GM12878 (cell line): ENCODE data around the gene CSF1. TPM values are rescaled to one million over a fixed set of nuclear protein-coding genes. Genes with fewer than 3 reads are reported as not detected.
A peak's percentile ranks its signal among the peaks of the same experiment; 100 is the strongest.

Experiments used
- ATAC-seq: fragments of 200-7000 bp; cut with Tn5 transposase; 3 replicates; pipeline ENCODE4 v1.9.1; 2020; ENCODE audit warnings: mild to moderate bottlenecking, moderate library complexity
- BruUV-seq: library from RNA; stranded (reverse); fragments of 400-500 nt; replicated peaks from 2 replicates; lab custom pipeline; 2021; lab: Mats Ljungman, UMichigan
- CTCF ChIA-PET: fragments of 300-600 bp; sonication (Branson Sonifier 250); formaldehyde crosslinking; extraction: SDS; loops from one replicate; lab custom pipeline; 2021; ENCODE audit warnings: inconsistent platforms; lab: Yijun Ruan, JAX
- POLR2A ChIA-PET: fragments of 350-600 bp; formaldehyde crosslinking; extraction: SDS; loops from one replicate; lab custom pipeline; 2021; ENCODE audit warnings: inconsistent platforms; lab: Charles Lee
- RAD21 ChIA-PET: fragments of 300-600 bp; sonication (Branson Sonifier 250); formaldehyde crosslinking; loops from one replicate; lab custom pipeline; 2023; ENCODE audit warnings: antibody characterized with exemption; ENCODE audit not compliant: unreplicated experiment; lab: Charles Lee
- SMC1A ChIA-PET: fragments of 300-600 bp; sonication (Branson Sonifier 250); formaldehyde crosslinking; loops from one replicate; lab custom pipeline; 2023; ENCODE audit not compliant: unreplicated experiment, uncharacterized antibody; lab: Charles Lee
- DNase-seq: peaks from one replicate; pipeline ENCODE4 v3.0.0-alpha.2; 2011; ENCODE audit warnings: low read depth, low spot score
- FAIRE-seq: peaks from 3 replicates; lab custom pipeline; 2011; peaks lifted over from hg19 to GRCh38; lab: Jason Lieb, UNC
- H2AFZ ChIP-seq: 2 replicates; pipeline ENCODE4 v1.6.0; 2011; ENCODE audit warnings: low read depth, low read length, control low read depth; ENCODE audit not compliant: control insufficient read depth
- H3K27ac ChIP-seq: 2 replicates; pipeline ENCODE4 v1.5.1; 2011; ENCODE audit warnings: control low read depth; ENCODE audit not compliant: control insufficient read depth, insufficient read depth
- H3K27me3 ChIP-seq, 2 experiments: replicated peaks in 1 of 2; 2 replicates each; pipeline versions ENCODE4 v1.6.0 to v1.6.1; 2011; ENCODE audit warnings: low read length in 1 of 2; ENCODE audit not compliant: control insufficient read depth in 2 of 2, insufficient read depth in 2 of 2
- H3K36me3 ChIP-seq, 2 experiments: 2 replicates each; pipeline ENCODE4 v1.5.1; 2011; ENCODE audit warnings: low read length in 1 of 2; ENCODE audit not compliant: control insufficient read depth in 2 of 2, insufficient read depth in 2 of 2
- H3K4me1 ChIP-seq: 2 replicates; pipeline ENCODE4 v1.6.1; 2011; ENCODE audit warnings: mild to moderate bottlenecking, low read length, moderate library complexity, mixed read lengths; ENCODE audit not compliant: control insufficient read depth, insufficient read depth
- H3K4me2 ChIP-seq: 2 replicates; pipeline ENCODE4 v1.6.0; 2011; ENCODE audit warnings: control low read depth; ENCODE audit not compliant: control insufficient read depth, insufficient read depth
- H3K4me3 ChIP-seq: fragments of 200-600 bp; sonication (generic); 2 replicates; pipeline ENCODE4 v1.5.1; 2016
- H3K79me2 ChIP-seq: 2 replicates; pipeline ENCODE4 v1.6.0; 2011; ENCODE audit warnings: low read length; ENCODE audit not compliant: control insufficient read depth, insufficient read depth
- H3K9ac ChIP-seq: 2 replicates; pipeline ENCODE4 v1.8.0; 2011; ENCODE audit warnings: low read length, control low read depth, mixed read lengths; ENCODE audit not compliant: control insufficient read depth, insufficient read depth
- H3K9me3 ChIP-seq: replicated peaks from 3 replicates; pipeline ENCODE4 v1.5.1; 2011; ENCODE audit warnings: mild to moderate bottlenecking, low read length; ENCODE audit not compliant: control insufficient read depth, insufficient read depth
- H4K20me1 ChIP-seq: 2 replicates; pipeline ENCODE4 v1.6.0; 2011; ENCODE audit not compliant: control insufficient read depth, insufficient read depth
- BHLHE40 ChIP-seq, 2 experiments: fragments of 450-650 bp in 1 of 2; IDR thresholded peaks; 2 replicates each; pipeline ENCODE4 v1.6.1; 2011 to 2017; ENCODE audit warnings: low read depth in 2 of 2, borderline replicate concordance in 1 of 2, improper control_type of control experiment in 1 of 2, low read length in 1 of 2, mild to moderate bottlenecking in 1 of 2
- ESRRA ChIP-seq: IDR thresholded peaks from 2 replicates; pipeline ENCODE4 v1.6.1; 2012; ENCODE audit warnings: mild to moderate bottlenecking, low read length, improper control_type of control experiment
- EZH2 ChIP-seq: IDR thresholded peaks from 2 replicates; pipeline ENCODE4 v1.6.1; 2012; ENCODE audit warnings: low read depth, mild to moderate bottlenecking, control low read depth, inconsistent platforms, low read length, borderline replicate concordance; ENCODE audit not compliant: control insufficient read depth
- HCFC1 ChIP-seq: fragments of 150-350 bp; IDR thresholded peaks from 2 replicates; pipeline ENCODE4 v1.6.1; 2014; ENCODE audit warnings: low read length
- HDAC2 ChIP-seq: fragments of 200-600 bp; sonication (generic); IDR thresholded peaks from 2 replicates; pipeline ENCODE4 v1.6.1; 2017
- JUND ChIP-seq: IDR thresholded peaks from 2 replicates; pipeline ENCODE4 v1.6.1; 2012; ENCODE audit warnings: low read depth, mild to moderate bottlenecking, low read length, improper control_type of control experiment, moderate library complexity
- MYC ChIP-seq: IDR thresholded peaks from 2 replicates; pipeline ENCODE4 v1.6.1; 2011; ENCODE audit warnings: mild to moderate bottlenecking, low read length, moderate library complexity, inconsistent platforms; ENCODE audit not compliant: insufficient read depth, insufficient replicate concordance, insufficient read length, severe bottlenecking
- PAX5 ChIP-seq: IDR thresholded peaks from 2 replicates; pipeline ENCODE4 v1.6.1; 2011; ENCODE audit warnings: low read depth, low read length, borderline replicate concordance
- SIN3A ChIP-seq: IDR thresholded peaks from 2 replicates; pipeline ENCODE4 v1.6.1; 2012; ENCODE audit warnings: low read depth, low read length, improper control_type of control experiment
- SUZ12 ChIP-seq: fragments of 200-600 bp; sonication (generic); IDR thresholded peaks from one replicate; pipeline ENCODE4 v1.6.1; 2018; ENCODE audit warnings: antibody characterized with exemption, mild to moderate bottlenecking; ENCODE audit not compliant: unreplicated experiment
- ZNF274 ChIP-seq: IDR thresholded peaks from one replicate; pipeline ENCODE4 v1.8.0; 2011; ENCODE audit not compliant: insufficient read length, insufficient read depth
- WGBS: methylation state at CpG from one replicate; pipeline ENCODE4 v1.1.6; 2016; ENCODE audit warnings: low lambda C conversion rate; ENCODE audit not compliant: insufficient replicate concordance, insufficient coverage; ENCODE audit errors: missing lambda C conversion rate; 5-methylcytosine and 5-hydroxymethylcytosine counted together
- in situ Hi-C: fragments of 300-500 bp; cut with MboI; formaldehyde crosslinking; loops from 9 replicates; pipeline ENCODE4 v1.14.3; 2018; ENCODE audit warnings: mixed read lengths
- intact Hi-C: fragments of 100-400 bp; cut with micrococcal nuclease; formaldehyde crosslinking; loops from one replicate; pipeline ENCODE4 v1.14.2; 2022; ENCODE audit not compliant: unreplicated experiment
- polyA plus RNA-seq, 11 experiments: library from polyadenylated mRNA; depleted of rRNA in 4 of 11; unstranded in 6 of 11; stranded (reverse) in 5 of 11; fragments of >200 nt; fragmentation: Nextera tagmentation in 4 of 11; fragmentation: Illumina TruSeq in 1 of 11; extraction: Ambion mirVana in 4 of 11; extraction: Trizol in 1 of 11; gene quantifications; 1 replicate in 1 of 11; 2 replicates in 10 of 11; pipeline versions ENCODE4 v1.2.1 to v1.2.3, GENCODE V29; 2011 to 2016; ENCODE audit warnings: inconsistent platforms in 2 of 11, missing spikeins in 2 of 11, low read depth in 1 of 11
- total RNA-seq, 4 experiments: library from RNA; depleted of rRNA in 3 of 4; stranded (reverse); fragments of >200 nt in 3 of 4; fragmentation: Illumina TruSeq in 1 of 4; extraction: Trizol in 1 of 4; gene quantifications; 2 replicates each; pipeline versions ENCODE4 v1.2.1 to v1.2.3, GENCODE V29; 2013 to 2021
- TF ChIP-seq, protein P1 (sequence below): fragments of 450-650 bp; conservative IDR thresholded peaks from 2 replicates; pipeline ENCODE4 v1.6.1; 2017; ENCODE audit warnings: mild to moderate bottlenecking, moderate library complexity
- TF ChIP-seq, protein P2 (sequence below): fragments of 450-650 bp; IDR thresholded peaks from 2 replicates; pipeline ENCODE4 v1.6.1; 2017; ENCODE audit warnings: mild to moderate bottlenecking, moderate library complexity
- TF ChIP-seq, protein P3 (sequence below): IDR thresholded peaks from 2 replicates; pipeline ENCODE4 v1.6.1; 2012; ENCODE audit warnings: low read length, inconsistent platforms
- TF ChIP-seq, protein P4 (sequence below): IDR thresholded peaks from 2 replicates; pipeline ENCODE4 v1.6.1; 2011; ENCODE audit warnings: mild to moderate bottlenecking, low read depth, low read length, moderate library complexity; ENCODE audit not compliant: insufficient replicate concordance

CSF1 gene
- total and polyA plus RNA-seq, 10 of the 15 experiments (the other 5 are each of a cell fraction or from before 2014, with no cell fraction given) = 1.2 to 32.4 (median 13.0) TPM

DNA sequence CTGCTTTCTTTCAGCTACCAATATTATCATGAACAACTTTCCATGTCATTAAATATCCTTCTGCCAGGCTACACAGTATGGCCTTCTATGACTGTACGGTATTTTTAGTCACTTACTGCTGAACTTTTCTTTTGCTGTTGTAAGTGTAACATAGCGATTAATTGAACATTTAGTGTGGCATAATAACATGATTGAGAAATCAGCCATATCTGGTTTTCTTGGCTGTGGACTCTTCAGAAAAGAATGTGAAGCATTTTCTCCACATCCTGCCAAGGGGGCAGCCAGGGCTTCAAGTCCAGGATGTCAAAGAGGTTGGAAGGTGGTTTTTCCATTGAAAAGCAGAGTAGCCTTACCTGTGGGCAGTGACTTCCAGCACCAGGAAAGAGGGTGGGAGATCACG lies 65.1 kb downstream of the CSF1 start:
- intact Hi-C loops = no loop called here
- H3K4me3 ChIP-seq = no peak overlapping the region
- peak; percentile 41 for FAIRE-seq
- no peaks in the 10 kb centered on the region for H3K4me1 ChIP-seq
- POLR2A ChIA-PET = no interaction called here
- WGBS = 46% methylated on average over 3 of the region's 3 CpGs
- no peak for ATAC-seq
- H3K27me3 ChIP-seq = no peaks in the 10 kb centered on the region; a peak in 2 of 4 replicates
- CTCF ChIA-PET = interaction anchor here (1.7 to 16.8 kb wide), 3 partner anchors 8 to 194 kb away, joined by 5 to 759 read pairs (median 17); partner anchors contain the start of gene AHCYL1
- H4K20me1 ChIP-seq = no peaks in the 10 kb centered on the region
- H3K79me2 ChIP-seq = no peaks in the 10 kb centered on the region
- no peaks in the 10 kb centered on the region; the same call in 2 of the 3 replicates for H3K9me3 ChIP-seq
- SMC1A ChIA-PET = interaction anchor here (1.1 to 13.9 kb wide), 5 partner anchors 9 to 336 kb away, joined by 3 to 431 read pairs (median 3); partner anchors contain the start of gene AHCYL1
- no peak overlapping the region for H3K27ac ChIP-seq
- BruUV-seq = no TSS peak
- in situ Hi-C loops = no loop called here
- H3K4me2 ChIP-seq = no peak overlapping the region
- H3K9ac ChIP-seq = no peak overlapping the region
- no peak for DNase-seq
- RAD21 ChIA-PET = interaction anchor here (2.1 to 15.4 kb wide), 2 partner anchors 9 to 199 kb away, joined by 7 to 390 read pairs; partner anchors contain the start of gene AHCYL1
- H2AFZ ChIP-seq = no peak overlapping the region
- H3K36me3 ChIP-seq = no peaks in the 10 kb centered on the region
- TF ChIP-seq HCFC1 (no peak), PAX5 (no peak), ZNF274 (no peak), ESRRA (no peak), SIN3A (no peak), HDAC2 (no peak), EZH2 (no peak), JUND (no peak), SUZ12 (no peak), BHLHE40 (IDR thresholded peaks at IDR 0.05; ENCODE audit: borderline replicate concordance in 1 of 2, low read depth in 2 of 2, low read length in 1 of 2) (no peak), MYC (no peak)
- TF ChIP-seq, protein P1, sequence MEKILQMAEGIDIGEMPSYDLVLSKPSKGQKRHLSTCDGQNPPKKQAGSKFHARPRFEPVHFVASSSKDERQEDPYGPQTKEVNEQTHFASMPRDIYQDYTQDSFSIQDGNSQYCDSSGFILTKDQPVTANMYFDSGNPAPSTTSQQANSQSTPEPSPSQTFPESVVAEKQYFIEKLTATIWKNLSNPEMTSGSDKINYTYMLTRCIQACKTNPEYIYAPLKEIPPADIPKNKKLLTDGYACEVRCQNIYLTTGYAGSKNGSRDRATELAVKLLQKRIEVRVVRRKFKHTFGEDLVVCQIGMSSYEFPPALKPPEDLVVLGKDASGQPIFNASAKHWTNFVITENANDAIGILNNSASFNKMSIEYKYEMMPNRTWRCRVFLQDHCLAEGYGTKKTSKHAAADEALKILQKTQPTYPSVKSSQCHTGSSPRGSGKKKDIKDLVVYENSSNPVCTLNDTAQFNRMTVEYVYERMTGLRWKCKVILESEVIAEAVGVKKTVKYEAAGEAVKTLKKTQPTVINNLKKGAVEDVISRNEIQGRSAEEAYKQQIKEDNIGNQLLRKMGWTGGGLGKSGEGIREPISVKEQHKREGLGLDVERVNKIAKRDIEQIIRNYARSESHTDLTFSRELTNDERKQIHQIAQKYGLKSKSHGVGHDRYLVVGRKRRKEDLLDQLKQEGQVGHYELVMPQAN = no peak
- TF ChIP-seq, protein P2, sequence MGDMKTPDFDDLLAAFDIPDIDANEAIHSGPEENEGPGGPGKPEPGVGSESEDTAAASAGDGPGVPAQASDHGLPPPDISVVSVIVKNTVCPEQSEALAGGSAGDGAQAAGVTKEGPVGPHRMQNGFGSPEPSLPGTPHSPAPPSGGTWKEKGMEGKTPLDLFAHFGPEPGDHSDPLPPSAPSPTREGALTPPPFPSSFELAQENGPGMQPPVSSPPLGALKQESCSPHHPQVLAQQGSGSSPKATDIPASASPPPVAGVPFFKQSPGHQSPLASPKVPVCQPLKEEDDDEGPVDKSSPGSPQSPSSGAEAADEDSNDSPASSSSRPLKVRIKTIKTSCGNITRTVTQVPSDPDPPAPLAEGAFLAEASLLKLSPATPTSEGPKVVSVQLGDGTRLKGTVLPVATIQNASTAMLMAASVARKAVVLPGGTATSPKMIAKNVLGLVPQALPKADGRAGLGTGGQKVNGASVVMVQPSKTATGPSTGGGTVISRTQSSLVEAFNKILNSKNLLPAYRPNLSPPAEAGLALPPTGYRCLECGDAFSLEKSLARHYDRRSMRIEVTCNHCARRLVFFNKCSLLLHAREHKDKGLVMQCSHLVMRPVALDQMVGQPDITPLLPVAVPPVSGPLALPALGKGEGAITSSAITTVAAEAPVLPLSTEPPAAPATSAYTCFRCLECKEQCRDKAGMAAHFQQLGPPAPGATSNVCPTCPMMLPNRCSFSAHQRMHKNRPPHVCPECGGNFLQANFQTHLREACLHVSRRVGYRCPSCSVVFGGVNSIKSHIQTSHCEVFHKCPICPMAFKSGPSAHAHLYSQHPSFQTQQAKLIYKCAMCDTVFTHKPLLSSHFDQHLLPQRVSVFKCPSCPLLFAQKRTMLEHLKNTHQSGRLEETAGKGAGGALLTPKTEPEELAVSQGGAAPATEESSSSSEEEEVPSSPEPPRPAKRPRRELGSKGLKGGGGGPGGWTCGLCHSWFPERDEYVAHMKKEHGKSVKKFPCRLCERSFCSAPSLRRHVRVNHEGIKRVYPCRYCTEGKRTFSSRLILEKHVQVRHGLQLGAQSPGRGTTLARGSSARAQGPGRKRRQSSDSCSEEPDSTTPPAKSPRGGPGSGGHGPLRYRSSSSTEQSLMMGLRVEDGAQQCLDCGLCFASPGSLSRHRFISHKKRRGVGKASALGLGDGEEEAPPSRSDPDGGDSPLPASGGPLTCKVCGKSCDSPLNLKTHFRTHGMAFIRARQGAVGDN = no peak
- TF ChIP-seq, protein P3, sequence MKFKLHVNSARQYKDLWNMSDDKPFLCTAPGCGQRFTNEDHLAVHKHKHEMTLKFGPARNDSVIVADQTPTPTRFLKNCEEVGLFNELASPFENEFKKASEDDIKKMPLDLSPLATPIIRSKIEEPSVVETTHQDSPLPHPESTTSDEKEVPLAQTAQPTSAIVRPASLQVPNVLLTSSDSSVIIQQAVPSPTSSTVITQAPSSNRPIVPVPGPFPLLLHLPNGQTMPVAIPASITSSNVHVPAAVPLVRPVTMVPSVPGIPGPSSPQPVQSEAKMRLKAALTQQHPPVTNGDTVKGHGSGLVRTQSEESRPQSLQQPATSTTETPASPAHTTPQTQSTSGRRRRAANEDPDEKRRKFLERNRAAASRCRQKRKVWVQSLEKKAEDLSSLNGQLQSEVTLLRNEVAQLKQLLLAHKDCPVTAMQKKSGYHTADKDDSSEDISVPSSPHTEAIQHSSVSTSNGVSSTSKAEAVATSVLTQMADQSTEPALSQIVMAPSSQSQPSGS = no peak
- TF ChIP-seq, protein P4, sequence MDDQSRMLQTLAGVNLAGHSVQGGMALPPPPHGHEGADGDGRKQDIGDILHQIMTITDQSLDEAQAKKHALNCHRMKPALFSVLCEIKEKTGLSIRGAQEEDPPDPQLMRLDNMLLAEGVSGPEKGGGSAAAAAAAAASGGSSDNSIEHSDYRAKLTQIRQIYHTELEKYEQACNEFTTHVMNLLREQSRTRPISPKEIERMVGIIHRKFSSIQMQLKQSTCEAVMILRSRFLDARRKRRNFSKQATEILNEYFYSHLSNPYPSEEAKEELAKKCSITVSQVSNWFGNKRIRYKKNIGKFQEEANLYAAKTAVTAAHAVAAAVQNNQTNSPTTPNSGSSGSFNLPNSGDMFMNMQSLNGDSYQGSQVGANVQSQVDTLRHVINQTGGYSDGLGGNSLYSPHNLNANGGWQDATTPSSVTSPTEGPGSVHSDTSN = no peak
